Chondrocyte (in vitro differentiated cells): ENCODE measurements around the gene SMIM7. TPM values are rescaled to one million over a fixed set of nuclear protein-coding genes. Genes with fewer than 3 reads are reported as not detected.

ENCODE experiments used
- DNase-seq: peaks from one replicate; pipeline ENCODE4 v3.0.0; 2021; ENCODE audit warnings: mixed read lengths, low spot score
- H3K27ac Mint-ChIP-seq: one replicate; pipeline ENCODE4 v1.8.0; 2021; ENCODE audit warnings: mild to moderate bottlenecking, moderate library complexity, mixed read lengths; ENCODE audit not compliant: unreplicated experiment
- H3K27me3 Mint-ChIP-seq: 2 replicates; pipeline ENCODE4 v1.8.0; 2021; ENCODE audit warnings: low read depth, mixed read lengths
- H3K36me3 Mint-ChIP-seq: 2 replicates; pipeline ENCODE4 v1.8.0; 2021; ENCODE audit warnings: low read depth, mixed read lengths
- H3K4me1 Mint-ChIP-seq: 2 replicates; pipeline ENCODE4 v1.8.0; 2021; ENCODE audit warnings: low read depth, mild to moderate bottlenecking, mixed read lengths
- H3K4me3 Mint-ChIP-seq: one replicate; pipeline ENCODE4 v1.8.0; 2021; ENCODE audit warnings: mild to moderate bottlenecking, moderate library complexity, mixed read lengths; ENCODE audit not compliant: unreplicated experiment
- H3K9me3 Mint-ChIP-seq: 2 replicates; pipeline ENCODE4 v1.8.0; 2021; ENCODE audit warnings: low read depth, mixed read lengths
- total RNA-seq: library from RNA; stranded (reverse); gene quantifications from 3 replicates; pipeline ENCODE4 v1.2.1, GENCODE V29; 2021
- TF ChIP-seq, protein P1 (sequence below): fragments of 200-600 bp; sonication (generic); IDR thresholded peaks from 2 replicates; pipeline ENCODE4 v1.5.0; 2021; ENCODE audit warnings: antibody characterized with exemption, mild to moderate bottlenecking, moderate library complexity

SMIM7 gene
- total RNA-seq, 1 donor from 2014 or later, result 47.7 TPM

DNA sequence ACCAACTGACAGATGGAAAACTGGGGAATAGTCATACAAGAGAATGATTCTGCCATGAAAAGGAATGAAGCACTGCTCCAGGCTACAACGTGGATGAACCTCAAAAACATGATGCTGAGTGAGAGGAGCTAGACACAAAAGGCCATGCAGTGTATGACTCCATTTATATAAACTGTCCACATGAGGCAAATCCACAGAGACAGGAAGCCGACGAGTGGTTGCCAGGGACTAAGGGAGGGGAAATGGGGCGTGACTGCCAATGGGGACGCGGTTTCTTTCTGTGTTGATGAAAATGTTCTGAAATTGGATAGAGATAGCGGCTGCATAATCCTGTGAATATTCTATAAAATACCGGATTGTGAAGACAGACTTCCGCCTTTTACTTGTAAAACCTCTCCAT lies 10.2 kb downstream of the SMIM7 start:
- Mint-ChIP-seq H3K36me3 (peaks cover 22% of the 10 kb centered on the region), H3K9me3 (no peaks in the 10 kb centered on the region), H3K4me1 (no peaks in the 10 kb centered on the region), H3K27me3 (no peaks in the 10 kb centered on the region), H3K27ac (no peak overlapping the region), H3K4me3 (no peak overlapping the region)
- TF ChIP-seq, protein P1, sequence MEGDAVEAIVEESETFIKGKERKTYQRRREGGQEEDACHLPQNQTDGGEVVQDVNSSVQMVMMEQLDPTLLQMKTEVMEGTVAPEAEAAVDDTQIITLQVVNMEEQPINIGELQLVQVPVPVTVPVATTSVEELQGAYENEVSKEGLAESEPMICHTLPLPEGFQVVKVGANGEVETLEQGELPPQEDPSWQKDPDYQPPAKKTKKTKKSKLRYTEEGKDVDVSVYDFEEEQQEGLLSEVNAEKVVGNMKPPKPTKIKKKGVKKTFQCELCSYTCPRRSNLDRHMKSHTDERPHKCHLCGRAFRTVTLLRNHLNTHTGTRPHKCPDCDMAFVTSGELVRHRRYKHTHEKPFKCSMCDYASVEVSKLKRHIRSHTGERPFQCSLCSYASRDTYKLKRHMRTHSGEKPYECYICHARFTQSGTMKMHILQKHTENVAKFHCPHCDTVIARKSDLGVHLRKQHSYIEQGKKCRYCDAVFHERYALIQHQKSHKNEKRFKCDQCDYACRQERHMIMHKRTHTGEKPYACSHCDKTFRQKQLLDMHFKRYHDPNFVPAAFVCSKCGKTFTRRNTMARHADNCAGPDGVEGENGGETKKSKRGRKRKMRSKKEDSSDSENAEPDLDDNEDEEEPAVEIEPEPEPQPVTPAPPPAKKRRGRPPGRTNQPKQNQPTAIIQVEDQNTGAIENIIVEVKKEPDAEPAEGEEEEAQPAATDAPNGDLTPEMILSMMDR, result no peak
- DNase-seq, result no peak

DNA sequence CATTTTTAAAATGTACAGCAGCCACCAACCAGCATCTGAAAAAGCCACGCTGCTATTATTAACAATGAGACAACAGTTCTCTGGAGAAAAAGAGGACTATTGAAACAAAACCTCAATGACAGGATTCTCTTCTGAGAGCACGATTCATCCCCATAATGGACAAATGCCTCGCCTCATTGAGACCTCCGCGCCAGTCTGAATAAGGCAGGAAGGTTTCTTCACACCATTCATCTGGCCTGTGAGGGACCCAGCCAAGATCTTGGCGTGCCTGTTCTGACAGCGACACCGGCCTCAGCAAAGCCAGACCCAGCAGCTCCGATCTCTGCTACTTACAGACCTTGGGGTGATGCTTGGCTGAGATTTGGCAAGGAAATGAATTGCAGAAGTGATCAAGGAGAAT lies 14.8 kb downstream of the SMIM7 start:
- no peaks in the 10 kb centered on the region for H3K4me1 Mint-ChIP-seq
- DNase-seq, result no peak
- TF ChIP-seq, protein P1, result no peak
- H3K27me3 Mint-ChIP-seq, result no peaks in the 10 kb centered on the region
- no peak overlapping the region for H3K4me3 Mint-ChIP-seq
- H3K36me3 Mint-ChIP-seq, result peaks cover 10% of the 10 kb centered on the region
- H3K27ac Mint-ChIP-seq, result no peak overlapping the region
- no peaks in the 10 kb centered on the region for H3K9me3 Mint-ChIP-seq

DNA sequence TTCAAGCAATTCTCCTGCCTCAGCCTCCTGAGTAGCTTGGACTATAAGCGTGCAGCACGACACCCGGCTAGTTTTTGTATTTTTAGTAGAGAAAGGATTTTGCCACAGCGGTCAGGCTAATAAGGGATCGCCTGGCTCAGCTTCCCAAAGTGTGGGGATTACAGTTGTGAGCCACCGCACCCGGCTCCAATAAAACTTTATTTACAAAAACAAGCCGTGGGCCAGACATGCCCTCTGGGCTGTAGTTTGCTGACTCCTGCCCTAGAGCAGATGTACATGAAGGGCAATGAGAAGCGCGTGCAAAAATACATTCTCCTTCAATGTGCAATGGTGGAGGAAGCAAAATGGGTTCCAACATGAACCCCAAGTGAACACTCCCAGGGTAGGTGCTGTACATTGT lies 18.2 kb downstream of the SMIM7 start:
- peaks cover 10% of the 10 kb centered on the region for H3K36me3 Mint-ChIP-seq
- DNase-seq, result no peak
- peaks cover 5% of the 10 kb centered on the region for H3K4me1 Mint-ChIP-seq
- no peak overlapping the region for H3K27ac Mint-ChIP-seq
- no peak overlapping the region for H3K4me3 Mint-ChIP-seq
- TF ChIP-seq, protein P1, result no peak
- H3K27me3 Mint-ChIP-seq, result no peaks in the 10 kb centered on the region
- H3K9me3 Mint-ChIP-seq, result no peaks in the 10 kb centered on the region

DNA sequence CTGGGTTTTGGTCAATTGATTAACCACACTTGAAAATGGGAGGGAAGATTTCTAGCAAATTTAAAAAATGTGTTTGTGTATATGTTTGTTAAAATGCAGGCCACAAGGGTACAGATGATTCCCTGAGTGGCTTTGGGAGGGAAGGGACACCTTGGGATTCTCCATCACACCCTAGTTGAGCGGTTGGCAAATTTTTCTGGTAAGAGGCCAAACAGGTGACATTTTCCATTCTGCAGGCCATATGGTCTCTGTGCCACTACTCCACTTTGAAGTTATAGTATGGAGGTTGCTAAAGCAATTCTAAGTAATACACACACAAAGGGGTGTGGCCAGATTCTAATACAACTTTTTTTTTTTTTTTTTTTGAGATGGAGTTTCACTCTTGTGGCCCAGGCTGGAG lies 19.0 kb downstream of the SMIM7 start:
- Mint-ChIP-seq H3K27ac (no peak overlapping the region), H3K36me3 (peaks cover 10% of the 10 kb centered on the region)
- TF ChIP-seq, protein P1, result no peak

DNA sequence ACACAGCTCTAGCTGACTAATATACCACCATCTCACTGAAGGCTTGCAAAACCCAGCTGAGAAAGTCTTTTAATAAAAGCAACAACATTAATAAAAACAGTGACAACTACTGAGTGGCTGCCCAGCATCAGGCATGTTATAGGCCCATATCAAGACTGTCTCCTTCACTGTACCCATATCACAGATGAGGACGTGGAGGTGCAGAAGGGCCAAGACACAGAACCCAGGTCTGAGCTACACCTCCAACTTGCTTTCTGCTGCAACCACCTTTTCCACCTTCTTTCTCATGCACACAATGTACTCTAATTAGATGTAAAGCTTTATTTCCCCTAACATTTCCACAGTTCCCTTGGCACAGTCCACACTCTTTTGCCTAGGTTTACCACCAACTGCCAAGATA lies 21.3 kb downstream of the SMIM7 start:
- no peak for DNase-seq
- Mint-ChIP-seq H3K9me3 (no peaks in the 10 kb centered on the region), H3K27ac (no peak overlapping the region), H3K4me3 (no peak overlapping the region), H3K4me1 (peaks cover 5% of the 10 kb centered on the region), H3K27me3 (no peaks in the 10 kb centered on the region), H3K36me3 (peaks cover 10% of the 10 kb centered on the region)
- TF ChIP-seq, protein P1, result no peak

More for the DNA sequence above, 19.0 kb downstream of the SMIM7 start:
- no peak overlapping the region for H3K4me3 Mint-ChIP-seq
- no peak for DNase-seq
- H3K27me3 Mint-ChIP-seq, result no peaks in the 10 kb centered on the region
- no peaks in the 10 kb centered on the region for H3K9me3 Mint-ChIP-seq
- peaks cover 5% of the 10 kb centered on the region for H3K4me1 Mint-ChIP-seq
